Measurements from ENCODE around the gene MVB12A. TPM values are rescaled to one million over a fixed set of nuclear protein-coding genes. Genes with fewer than 3 reads are reported as not detected.
A peak's percentile ranks its signal among the peaks of the same experiment; 100 is the strongest.

Gene MVB12A
- total and polyA plus RNA-seq, 9 of the 15 experiments (the other 6 are each of a cell fraction or from before 2014, with no cell fraction given): 1.2 to 46.2 (median 22.4) TPM

DNA sequence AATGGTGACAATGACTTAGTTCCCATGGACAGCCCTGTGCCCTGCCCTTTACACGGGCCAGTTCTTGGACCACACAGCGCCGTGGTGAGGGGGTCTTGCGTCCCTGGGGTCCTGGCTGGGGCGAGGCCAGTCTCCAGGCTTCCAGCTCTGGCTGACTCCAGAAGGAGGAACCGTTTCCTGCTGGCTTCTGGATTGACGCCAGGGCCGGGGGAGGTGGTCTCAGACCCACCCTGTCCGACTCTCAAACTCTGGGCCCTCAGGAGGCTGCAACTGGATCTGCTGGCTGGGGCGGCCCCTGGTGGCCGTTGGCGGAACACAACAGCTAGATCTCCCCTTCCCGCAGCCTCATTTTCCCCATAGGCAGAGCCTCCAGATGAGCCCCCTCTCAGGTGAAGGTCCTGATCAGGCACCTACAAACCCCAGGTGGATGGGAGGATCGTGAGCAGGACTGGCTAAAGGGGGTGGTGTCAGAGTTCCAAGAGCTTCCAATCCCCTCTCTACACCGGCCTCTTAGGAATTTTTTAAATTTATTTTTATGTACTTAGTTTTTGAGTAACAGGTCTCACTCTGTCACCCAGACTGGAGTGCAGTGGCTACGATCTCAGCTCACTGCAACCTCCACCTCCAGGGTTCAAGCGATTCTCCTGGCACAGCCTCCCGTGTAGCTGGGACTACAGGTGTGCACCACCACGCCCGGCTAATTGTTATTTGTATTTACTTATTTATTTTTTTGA, 33.8 kb upstream of the MVB12A start (continued):
- TF ChIP-seq REST (IDR thresholded peaks at IDR 0.05; ENCODE audit: borderline replicate concordance) (peak; percentile 82), REST (CRISPR knock-in tag; IDR thresholded peaks at IDR 0.05; ENCODE audit: low read depth) (no peak)
- TF ChIP-seq, protein P1, sequence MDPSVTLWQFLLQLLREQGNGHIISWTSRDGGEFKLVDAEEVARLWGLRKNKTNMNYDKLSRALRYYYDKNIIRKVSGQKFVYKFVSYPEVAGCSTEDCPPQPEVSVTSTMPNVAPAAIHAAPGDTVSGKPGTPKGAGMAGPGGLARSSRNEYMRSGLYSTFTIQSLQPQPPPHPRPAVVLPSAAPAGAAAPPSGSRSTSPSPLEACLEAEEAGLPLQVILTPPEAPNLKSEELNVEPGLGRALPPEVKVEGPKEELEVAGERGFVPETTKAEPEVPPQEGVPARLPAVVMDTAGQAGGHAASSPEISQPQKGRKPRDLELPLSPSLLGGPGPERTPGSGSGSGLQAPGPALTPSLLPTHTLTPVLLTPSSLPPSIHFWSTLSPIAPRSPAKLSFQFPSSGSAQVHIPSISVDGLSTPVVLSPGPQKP (CRISPR knock-in tag; IDR thresholded peaks at IDR 0.05): no peak
